GM23338 (cell line): ENCODE results near the gene LMAN2L. TPM values are rescaled to one million over a fixed set of nuclear protein-coding genes. Genes with fewer than 3 reads are reported as not detected.

Experiments
- ATAC-seq: fragments of 200-7000 bp; cut with Tn5 transposase; 3 replicates; pipeline ENCODE4 v1.9.1; 2020
- DNase-seq: peaks from one replicate; pipeline ENCODE4 v3.0.0-alpha.2; 2015; ENCODE audit warnings: low spot score
- H2AFZ ChIP-seq: fragments of 200-600 bp; sonication (generic); 2 replicates; pipeline ENCODE4 v1.8.0; 2016; ENCODE audit warnings: antibody characterized with exemption, mild to moderate bottlenecking, moderate library complexity
- H3F3A ChIP-seq: fragments of 200-600 bp; sonication (generic); replicated peaks from 2 replicates; pipeline ENCODE4 v1.8.0; 2017; ENCODE audit warnings: antibody characterized with exemption, mixed run types, low read depth
- H3K27ac ChIP-seq: fragments of 200-600 bp; sonication (generic); 2 replicates; pipeline ENCODE4 v1.6.1; 2016; ENCODE audit warnings: low read depth
- H3K27me3 ChIP-seq: fragments of 200-600 bp; sonication (generic); 2 replicates; pipeline ENCODE4 v1.8.0; 2016; ENCODE audit warnings: mild to moderate bottlenecking, mixed run types, moderate library complexity; ENCODE audit not compliant: insufficient read depth
- H3K36me3 ChIP-seq: fragments of 200-600 bp; sonication (generic); 2 replicates; pipeline ENCODE4 v1.8.0; 2016; ENCODE audit warnings: mild to moderate bottlenecking; ENCODE audit not compliant: insufficient read depth
- H3K4me1 ChIP-seq: fragments of 200-600 bp; sonication (generic); 2 replicates; pipeline ENCODE4 v1.8.0; 2016; ENCODE audit warnings: mild to moderate bottlenecking, moderate library complexity; ENCODE audit not compliant: insufficient read depth
- H3K4me2 ChIP-seq: fragments of 200-600 bp; sonication (generic); 2 replicates; pipeline ENCODE4 v1.7.1; 2017; ENCODE audit warnings: mixed run types
- H3K4me3 ChIP-seq: fragments of 200-600 bp; sonication (generic); 2 replicates; pipeline ENCODE4 v1.6.1; 2016; ENCODE audit warnings: mixed run types
- H3K79me2 ChIP-seq: fragments of 200-600 bp; sonication (generic); replicated peaks from 2 replicates; pipeline ENCODE4 v1.8.0; 2017; ENCODE audit warnings: mild to moderate bottlenecking; ENCODE audit not compliant: insufficient read depth
- H3K9me2 ChIP-seq: fragments of 200-600 bp; sonication (generic); 2 replicates; pipeline ENCODE4 v1.8.0; 2017; ENCODE audit not compliant: insufficient read depth
- H4K20me1 ChIP-seq: fragments of 200-600 bp; sonication (generic); replicated peaks from 2 replicates; pipeline ENCODE4 v1.8.0; 2017; ENCODE audit warnings: mild to moderate bottlenecking; ENCODE audit not compliant: insufficient read depth
- H3K27ac Mint-ChIP-seq: 2 replicates; pipeline ENCODE4 v1.8.0; 2020; ENCODE audit warnings: inconsistent platforms, mild to moderate bottlenecking, moderate library complexity, mixed read lengths
- H3K27me3 Mint-ChIP-seq: 3 replicates; pipeline ENCODE4 v1.8.0; 2022; ENCODE audit warnings: low read depth, mild to moderate bottlenecking, moderate library complexity, mixed read lengths, inconsistent platforms; ENCODE audit not compliant: insufficient read depth, poor library complexity
- H3K36me3 Mint-ChIP-seq: 3 replicates; pipeline ENCODE4 v1.8.0; 2021; ENCODE audit warnings: low read depth, mild to moderate bottlenecking, inconsistent platforms, moderate library complexity, mixed read lengths
- H3K4me1 Mint-ChIP-seq: 3 replicates; pipeline ENCODE4 v1.8.0; 2020; ENCODE audit warnings: mild to moderate bottlenecking, inconsistent platforms, mixed read lengths
- H3K4me3 Mint-ChIP-seq: 3 replicates; pipeline ENCODE4 v1.8.0; 2021; ENCODE audit warnings: moderate library complexity, mild to moderate bottlenecking, inconsistent platforms, mixed read lengths
- H3K9me3 Mint-ChIP-seq: 3 replicates; pipeline ENCODE4 v1.8.0; 2020; ENCODE audit warnings: moderate library complexity, mild to moderate bottlenecking, inconsistent platforms, mixed read lengths
- CREB1 ChIP-seq: fragments of 250-450 bp; sonication (Bioruptor Pico); IDR thresholded peaks from 2 replicates; pipeline ENCODE4 v1.5.0; 2020; ENCODE audit warnings: low read depth, mild to moderate bottlenecking, moderate library complexity
- CTCF ChIP-seq, 2 experiments: fragments of 200-600 bp in 1 of 2; sonication (generic) in 1 of 2; conservative IDR thresholded peaks; 2 replicates each; pipeline versions ENCODE4 v1.5.1 to v1.6.1; 2016 to 2017; ENCODE audit warnings: antibody characterized with exemption in 2 of 2, low read depth in 2 of 2, mild to moderate bottlenecking in 2 of 2, moderate library complexity in 1 of 2
- ETS1 ChIP-seq: IDR thresholded peaks from 2 replicates; pipeline ENCODE4 v1.6.1; 2016; ENCODE audit warnings: antibody characterized with exemption
- EZH2 ChIP-seq: fragments of 200-600 bp; sonication (generic); IDR thresholded peaks from one replicate; pipeline ENCODE4 v1.8.0; 2017; ENCODE audit warnings: antibody characterized with exemption, mild to moderate bottlenecking, low read depth; ENCODE audit not compliant: unreplicated experiment
- EZH2phosphoT487 ChIP-seq: fragments of 200-600 bp; sonication (generic); IDR thresholded peaks from one replicate; pipeline ENCODE4 v1.8.1; 2018; ENCODE audit warnings: antibody characterized with exemption; ENCODE audit not compliant: unreplicated experiment
- JUNB ChIP-seq: IDR thresholded peaks from one replicate; pipeline ENCODE4 v1.6.1; 2016; ENCODE audit warnings: antibody characterized with exemption; ENCODE audit not compliant: unreplicated experiment
- NANOG ChIP-seq: IDR thresholded peaks from 2 replicates; pipeline ENCODE4 v1.6.1; 2016; ENCODE audit warnings: antibody characterized with exemption, borderline replicate concordance
- POLR2AphosphoS5 ChIP-seq: IDR thresholded peaks from 2 replicates; pipeline ENCODE4 v1.6.1; 2016; ENCODE audit warnings: antibody characterized with exemption, low read depth
- REST ChIP-seq: IDR thresholded peaks from one replicate; pipeline ENCODE4 v1.6.1; 2018; ENCODE audit warnings: antibody characterized with exemption; ENCODE audit not compliant: unreplicated experiment
- STAT1 ChIP-seq: IDR thresholded peaks from one replicate; pipeline ENCODE4 v1.6.1; 2016; ENCODE audit warnings: antibody characterized with exemption; ENCODE audit not compliant: unreplicated experiment
- ZNF114 ChIP-seq: fragments of 250-450 bp; sonication (Bioruptor Pico); IDR thresholded peaks from 2 replicates; pipeline ENCODE4 v1.5.0; 2020; ENCODE audit warnings: mild to moderate bottlenecking, moderate library complexity
- ZNF331 ChIP-seq: fragments of 250-450 bp; sonication (Bioruptor Pico); IDR thresholded peaks from 2 replicates; pipeline ENCODE4 v1.5.0; 2020; ENCODE audit warnings: low read depth, mild to moderate bottlenecking, moderate library complexity
- ZNF462 ChIP-seq: fragments of 250-450 bp; sonication (Bioruptor Pico); IDR thresholded peaks from 2 replicates; pipeline ENCODE4 v1.5.0; 2020; ENCODE audit warnings: mild to moderate bottlenecking, moderate library complexity
- polyA plus RNA-seq: library from polyadenylated mRNA; unstranded; fragments of >200 nt; fragmentation: Nextera tagmentation; extraction: Ambion mirVana; gene quantifications from 2 replicates; pipeline ENCODE4 v1.2.1, GENCODE V29; 2016
- total RNA-seq: library from RNA; depleted of rRNA; stranded (reverse); fragments of >200 nt; shearing (Covaris generic); gene quantifications from 2 replicates; pipeline ENCODE4 v1.2.3, GENCODE V29; 2014

LMAN2L gene
- total and polyA plus RNA-seq, 2 experiments from 2014 or later: 11.8 to 15.8 TPM

- Histone ChIP-seq H2AFZ (no peak overlapping the region), H3K4me3 (no peak overlapping the region), H4K20me1 (no peaks in the 10 kb centered on the region), H3K4me2 (no peak overlapping the region), H3K79me2 (no peaks in the 10 kb centered on the region), H3K27ac (no peak overlapping the region), H3K4me1 (no peaks in the 10 kb centered on the region; the same call in 1 of the 2 replicates), H3K27me3 (no peaks in the 10 kb centered on the region), H3K36me3 (no peaks in the 10 kb centered on the region), H3K9me2 (no peaks in the 10 kb centered on the region), H3F3A (no peaks in the 10 kb centered on the region)
- TF ChIP-seq ZNF331 (CRISPR knock-in tag) (no peak), ZNF462 (no peak), EZH2 (no peak), EZH2phosphoT487 (no peak), ZNF114 (CRISPR knock-in tag) (no peak), CREB1 (no peak), ETS1 (no peak), STAT1 (no peak), REST (no peak), CTCF (conservative IDR thresholded peaks at IDR 0.05; ENCODE audit: low read depth in 2 of 2) (no peak), POLR2AphosphoS5 (no peak), JUNB (no peak), NANOG (no peak)
- Mint-ChIP-seq H3K9me3 (peaks cover 13% of the 10 kb centered on the region), H3K4me1 (no peaks in the 10 kb centered on the region), H3K4me3 (no peak overlapping the region), H3K27me3 (no peaks in the 10 kb centered on the region), H3K36me3 (no peaks in the 10 kb centered on the region; the same call in 2 of the 3 replicates), H3K27ac (no peak overlapping the region)
- no peak for ATAC-seq
- DNase-seq: no peak
Observed at GRCh38 chr2:96661324-96661723, 78.5 kb downstream of the LMAN2L start.
